Central memory CD8-positive, alpha-beta T cell (primary cell): ENCODE data around the gene LPCAT1.

Experiments
- ATAC-seq: fragments of 150-1000 bp; cut with Tn5 transposase; replicated peaks from 2 replicates; pipeline ENCODE4 v1.10.0; 2022; ENCODE audit warnings: mild to moderate bottlenecking, moderate FRiP score, moderate number of reproducible peaks; ENCODE audit not compliant: poor library complexity, severe bottlenecking; ENCODE audit errors: extremely low read depth
- DNase-seq, 2 donors: peaks; one replicate each; pipeline ENCODE4 v3.0.0; 2021; ENCODE audit warnings: low spot score in 2 of 2
- H3K27ac Mint-ChIP-seq: one replicate; pipeline ENCODE4 v1.8.0; 2022; ENCODE audit warnings: low read depth, mild to moderate bottlenecking, moderate library complexity, mixed read lengths
- H3K27me3 Mint-ChIP-seq: one replicate; pipeline ENCODE4 v1.8.0; 2022; ENCODE audit warnings: mixed read lengths
- H3K36me3 Mint-ChIP-seq: one replicate; pipeline ENCODE4 v1.8.0; 2022; ENCODE audit warnings: mild to moderate bottlenecking, moderate library complexity, mixed read lengths; ENCODE audit not compliant: insufficient read depth
- H3K4me1 Mint-ChIP-seq: one replicate; pipeline ENCODE4 v1.8.0; 2022; ENCODE audit warnings: mixed read lengths
- H3K4me3 Mint-ChIP-seq: one replicate; pipeline ENCODE4 v1.8.0; 2022; ENCODE audit warnings: mild to moderate bottlenecking, moderate library complexity, mixed read lengths
- H3K9me3 Mint-ChIP-seq: one replicate; pipeline ENCODE4 v1.8.0; 2022; ENCODE audit warnings: mixed read lengths

LPCAT1 gene

DNA sequence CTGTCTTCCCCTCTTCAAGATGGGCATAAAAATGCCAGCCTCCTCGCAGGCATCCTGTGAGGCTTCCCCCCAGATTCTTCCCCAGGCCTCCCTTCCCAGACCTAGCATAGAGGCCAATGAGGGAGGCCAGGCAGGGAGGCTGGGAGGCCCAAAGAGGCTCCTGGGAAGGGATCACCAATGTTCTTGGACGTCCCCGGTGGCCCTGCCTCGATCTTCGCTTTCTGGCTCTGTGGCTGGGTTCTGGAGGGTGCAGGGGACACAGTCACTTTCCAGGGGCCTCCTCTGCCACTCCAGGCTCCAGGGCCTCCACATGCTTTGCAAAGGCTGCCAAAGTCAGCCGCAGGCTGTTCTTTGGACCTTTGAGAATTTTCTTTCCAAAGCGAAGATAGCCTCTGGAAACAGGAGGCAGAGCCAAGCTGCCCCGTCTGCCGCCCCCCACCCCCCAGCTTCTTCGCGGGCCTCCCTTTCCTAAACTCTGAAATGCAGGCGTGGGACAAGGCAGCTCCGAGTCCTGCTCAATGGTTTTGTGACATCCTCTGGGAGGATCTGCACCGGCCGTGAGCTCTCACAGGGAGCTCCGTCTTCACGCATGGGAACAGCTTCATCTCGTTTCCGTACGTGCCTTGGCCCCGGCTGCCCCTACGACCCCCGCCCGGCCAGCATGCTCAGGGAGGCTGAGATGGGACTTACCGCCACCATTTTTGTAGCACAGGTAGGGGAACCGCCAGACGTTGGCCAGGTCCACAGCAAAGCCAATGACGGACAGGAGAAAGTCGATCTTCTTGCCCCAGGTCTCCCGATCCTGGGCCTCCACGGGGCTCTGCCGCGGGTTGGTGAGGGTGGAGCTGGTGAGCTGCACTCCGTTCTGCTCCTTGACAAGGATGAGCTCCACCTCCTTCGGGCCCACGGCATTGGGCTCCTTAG is 81.3 kb downstream of the LPCAT1 start:
- peaks cover 8% of the 10 kb centered on the region for H3K4me1 Mint-ChIP-seq
- H3K27me3 Mint-ChIP-seq = peaks cover 54% of the 10 kb centered on the region
- H3K4me3 Mint-ChIP-seq = no peak overlapping the region
- H3K36me3 Mint-ChIP-seq = peaks cover 3% of the 10 kb centered on the region
- H3K9me3 Mint-ChIP-seq = peaks cover 11% of the 10 kb centered on the region
- ATAC-seq (no peak), DNase-seq (no peak)
- H3K27ac Mint-ChIP-seq = no peak overlapping the region

DNA sequence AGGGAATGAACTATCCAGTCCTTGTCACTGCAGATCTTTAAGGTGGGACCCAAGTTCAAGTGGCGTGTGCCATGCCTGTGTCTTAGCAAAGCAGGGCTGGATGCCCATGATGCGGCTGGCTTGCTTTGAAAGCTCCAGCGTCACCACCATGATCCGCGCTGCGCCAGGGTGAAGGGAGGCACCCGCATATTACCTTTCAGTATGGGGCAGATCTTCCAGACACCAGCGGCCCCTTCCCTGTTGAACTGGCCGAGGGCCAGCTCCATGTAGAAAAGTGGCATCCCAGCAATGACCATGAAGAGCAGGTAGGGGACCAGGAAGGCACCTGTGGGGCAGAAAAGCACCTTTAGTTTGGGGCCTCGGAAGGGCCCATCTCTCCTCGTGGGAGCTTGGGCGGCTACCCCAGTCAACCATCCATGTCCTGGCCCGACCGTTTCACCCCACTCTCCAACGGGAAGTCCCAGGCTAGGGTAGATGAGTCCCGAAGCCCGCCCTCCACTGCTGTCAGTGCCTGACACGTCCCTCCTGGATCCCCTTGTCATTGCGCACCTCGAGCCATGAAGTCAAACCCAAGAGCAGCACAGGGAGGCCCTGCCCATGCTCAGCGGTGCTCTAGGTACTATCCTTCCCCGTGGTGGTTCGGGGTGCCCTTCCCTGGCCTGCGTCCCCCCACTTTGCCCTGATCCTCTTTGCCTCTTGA is 82.4 kb downstream of the LPCAT1 start:
- Mint-ChIP-seq H3K4me3 (no peak overlapping the region), H3K9me3 (peaks cover 11% of the 10 kb centered on the region), H3K27me3 (peaks cover 62% of the 10 kb centered on the region), H3K36me3 (peaks cover 3% of the 10 kb centered on the region), H3K4me1 (no peaks in the 10 kb centered on the region), H3K27ac (no peak overlapping the region)
- DNase-seq (no peak), ATAC-seq (no peak)

DNA sequence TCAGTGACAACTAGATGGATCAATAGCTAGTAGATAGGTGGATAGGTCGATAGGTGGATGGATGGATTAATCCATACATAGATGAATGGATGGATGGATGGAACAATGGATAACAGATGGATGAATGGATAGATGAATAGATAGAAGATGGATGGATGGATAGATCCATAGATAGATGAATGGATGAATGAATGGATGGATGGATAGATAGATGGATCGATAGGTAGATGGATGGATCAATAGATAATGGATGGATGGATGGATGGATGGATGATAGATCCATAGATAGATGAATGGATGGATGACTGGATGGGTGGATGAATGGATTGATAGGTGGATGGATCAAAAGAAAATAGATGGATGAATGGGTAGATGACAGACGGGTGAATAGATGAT is 83.7 kb downstream of the LPCAT1 start:
- Mint-ChIP-seq H3K27me3 (peaks cover 62% of the 10 kb centered on the region), H3K4me1 (no peaks in the 10 kb centered on the region), H3K4me3 (no peak overlapping the region), H3K27ac (no peak overlapping the region), H3K36me3 (peaks cover 3% of the 10 kb centered on the region), H3K9me3 (peaks cover 11% of the 10 kb centered on the region)
- ATAC-seq (no peak), DNase-seq (no peak)

DNA sequence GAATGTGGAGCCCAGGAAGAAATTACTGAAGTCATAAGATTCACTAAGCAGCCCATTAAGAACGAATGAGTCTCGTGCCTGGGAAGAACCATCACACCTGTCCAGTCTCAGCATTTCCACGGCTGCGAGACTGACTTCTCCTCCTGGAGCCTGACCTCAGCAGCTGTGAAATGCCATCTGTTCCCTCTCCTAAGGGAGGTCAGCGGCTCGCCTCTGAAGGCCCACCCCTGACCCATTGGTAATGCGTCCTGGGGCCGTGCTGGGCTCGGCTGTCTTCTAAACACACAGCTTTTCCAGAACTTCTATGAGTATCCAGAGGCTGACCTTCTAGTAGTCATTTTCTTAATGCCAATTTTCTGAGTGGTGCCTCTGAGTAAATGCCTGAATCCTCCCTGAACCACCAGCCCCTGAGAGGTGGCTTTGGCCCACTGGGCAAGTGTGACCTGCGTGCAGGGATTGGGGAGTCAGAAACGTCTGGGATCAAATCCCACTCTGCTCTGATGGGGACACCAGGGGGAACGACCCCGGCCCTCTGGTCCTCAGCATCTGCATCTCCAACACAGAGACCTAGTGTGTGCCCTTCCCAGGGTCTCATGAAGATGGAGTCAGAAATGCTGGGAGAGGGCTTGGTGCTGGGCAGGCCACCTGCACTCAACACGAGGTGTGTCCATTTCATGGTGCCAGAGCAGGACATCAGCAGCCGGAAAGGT is 84.2 kb downstream of the LPCAT1 start:
- H3K9me3 Mint-ChIP-seq = peaks cover 11% of the 10 kb centered on the region
- peaks cover 3% of the 10 kb centered on the region for H3K36me3 Mint-ChIP-seq
- H3K27me3 Mint-ChIP-seq = peaks cover 60% of the 10 kb centered on the region
- no peak overlapping the region for H3K4me3 Mint-ChIP-seq
- ATAC-seq (no peak), DNase-seq (no peak)
- H3K4me1 Mint-ChIP-seq = no peaks in the 10 kb centered on the region
- H3K27ac Mint-ChIP-seq = no peak overlapping the region

DNA sequence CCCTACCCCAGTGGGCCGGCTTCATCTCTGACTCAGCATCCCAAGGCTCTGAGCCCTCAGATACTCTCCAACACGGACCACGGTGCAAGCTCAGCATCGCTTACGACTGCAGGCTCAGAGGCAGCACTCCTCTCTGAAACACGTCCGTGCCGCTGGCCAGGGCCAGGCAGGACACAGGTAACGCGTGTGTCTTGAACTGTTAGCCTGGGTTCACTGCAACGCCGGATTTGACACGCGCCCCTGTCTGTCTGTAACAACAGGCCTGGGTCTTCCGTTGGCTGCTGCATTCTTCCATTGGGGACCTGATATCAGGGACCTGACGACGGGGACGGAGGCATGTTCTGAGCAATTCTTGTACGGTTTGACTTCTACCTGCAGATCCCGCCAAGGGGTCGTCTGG is 84.9 kb downstream of the LPCAT1 start:
- Mint-ChIP-seq H3K4me3 (no peak overlapping the region), H3K27me3 (peaks cover 53% of the 10 kb centered on the region), H3K9me3 (peaks cover 11% of the 10 kb centered on the region), H3K4me1 (no peaks in the 10 kb centered on the region), H3K36me3 (peaks cover under 1% of the 10 kb centered on the region), H3K27ac (no peak overlapping the region)
- no peak for DNase-seq
- ATAC-seq = no peak

DNA sequence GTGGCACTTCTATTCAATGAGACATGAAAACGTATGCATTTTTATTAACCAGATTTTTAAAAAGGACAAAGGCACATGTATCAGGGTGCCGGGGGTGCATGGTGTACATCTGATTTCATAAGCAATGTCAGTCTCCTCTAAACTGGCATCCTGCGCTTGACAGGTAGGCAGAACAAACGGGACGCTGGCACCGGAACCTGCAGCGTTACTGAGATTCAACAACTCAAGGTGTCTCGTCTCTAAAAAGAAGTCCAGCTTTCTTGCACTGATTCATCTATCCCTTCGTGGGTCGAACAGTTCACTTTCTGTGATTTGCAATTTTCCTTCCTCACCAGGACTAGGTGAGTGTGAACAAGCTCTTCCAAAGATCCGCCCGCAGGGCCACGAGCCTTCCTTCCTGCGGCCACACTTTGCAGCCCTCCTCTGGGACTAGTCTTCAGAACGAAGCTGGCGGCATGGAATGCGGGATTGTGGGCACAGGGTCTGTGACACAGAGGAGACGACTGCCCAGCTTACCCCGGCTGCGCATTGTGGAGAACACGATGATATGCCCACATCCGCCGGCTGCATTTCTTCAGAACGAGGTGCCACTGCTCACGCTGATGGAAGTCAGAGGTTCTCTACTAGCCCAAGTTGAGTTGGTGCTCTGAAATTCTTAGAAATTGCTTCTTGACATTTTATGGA is 85.7 kb downstream of the LPCAT1 start:
- H3K9me3 Mint-ChIP-seq = peaks cover 11% of the 10 kb centered on the region
- no peaks in the 10 kb centered on the region for H3K36me3 Mint-ChIP-seq
- no peak for DNase-seq
- ATAC-seq = no peak
- H3K27me3 Mint-ChIP-seq = peaks cover 45% of the 10 kb centered on the region
- H3K4me1 Mint-ChIP-seq = no peaks in the 10 kb centered on the region
- no peak overlapping the region for H3K27ac Mint-ChIP-seq
- no peak overlapping the region for H3K4me3 Mint-ChIP-seq

DNA sequence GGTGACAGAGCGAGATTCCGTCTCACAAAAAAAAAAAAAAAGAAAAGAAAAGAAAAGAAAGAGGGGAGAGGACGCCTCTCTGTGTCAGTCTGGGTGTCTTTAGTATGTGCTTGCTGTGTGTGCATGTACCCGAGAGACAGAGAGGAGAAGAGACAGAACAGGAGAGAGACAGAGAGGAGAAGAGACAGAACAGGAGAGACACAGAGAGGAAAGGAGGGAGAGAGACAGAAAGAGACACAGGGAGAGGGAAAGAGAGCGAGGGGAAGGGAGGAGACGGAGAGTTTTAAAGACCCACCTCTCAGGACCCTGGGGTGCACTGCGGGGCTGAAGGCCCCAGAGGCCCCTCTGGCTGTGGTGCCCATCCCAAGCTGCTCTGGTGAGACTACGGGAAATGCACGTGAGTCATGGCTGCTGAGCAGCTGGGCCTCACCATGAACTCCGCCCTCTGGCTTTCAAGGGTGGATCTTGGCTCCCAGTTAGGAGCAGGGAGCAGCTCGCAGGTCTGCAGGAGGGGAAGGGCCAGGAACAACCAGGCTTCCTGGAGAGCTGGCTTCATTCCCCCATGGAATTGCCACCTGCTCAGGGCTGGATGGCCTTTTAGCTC is 86.4 kb downstream of the LPCAT1 start:
- H3K27ac Mint-ChIP-seq = no peak overlapping the region
- no peaks in the 10 kb centered on the region for H3K4me1 Mint-ChIP-seq
- H3K9me3 Mint-ChIP-seq = peaks cover 11% of the 10 kb centered on the region
- H3K4me3 Mint-ChIP-seq = no peak overlapping the region
- H3K36me3 Mint-ChIP-seq = no peaks in the 10 kb centered on the region
- peaks cover 38% of the 10 kb centered on the region for H3K27me3 Mint-ChIP-seq
- DNase-seq = no peak
- ATAC-seq = no peak

DNA sequence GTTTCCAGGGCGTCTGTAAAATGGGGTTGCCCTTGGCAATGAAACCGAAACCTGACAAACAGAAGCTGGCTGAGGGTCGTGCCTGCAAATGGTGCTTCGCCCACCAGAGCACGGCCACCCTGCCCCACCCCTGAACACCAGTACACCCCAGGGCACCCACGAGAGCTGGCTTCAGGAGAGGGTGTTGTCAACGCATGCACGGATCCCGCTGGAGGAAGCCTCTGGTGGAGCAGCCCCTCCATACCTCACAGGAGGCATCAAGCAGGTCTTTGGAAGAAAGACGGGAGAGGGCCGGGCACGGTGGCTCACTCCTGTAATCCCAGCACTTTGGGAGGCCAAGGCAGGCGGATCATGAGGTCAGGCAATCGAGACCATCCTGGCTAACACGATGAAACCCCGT is 87.1 kb downstream of the LPCAT1 start:
- peaks cover 32% of the 10 kb centered on the region for H3K27me3 Mint-ChIP-seq
- ATAC-seq (no peak), DNase-seq (no peak)
- no peaks in the 10 kb centered on the region for H3K4me1 Mint-ChIP-seq
- H3K9me3 Mint-ChIP-seq = peaks cover 11% of the 10 kb centered on the region
- H3K36me3 Mint-ChIP-seq = no peaks in the 10 kb centered on the region
- H3K27ac Mint-ChIP-seq = no peak overlapping the region
- no peak overlapping the region for H3K4me3 Mint-ChIP-seq

DNA sequence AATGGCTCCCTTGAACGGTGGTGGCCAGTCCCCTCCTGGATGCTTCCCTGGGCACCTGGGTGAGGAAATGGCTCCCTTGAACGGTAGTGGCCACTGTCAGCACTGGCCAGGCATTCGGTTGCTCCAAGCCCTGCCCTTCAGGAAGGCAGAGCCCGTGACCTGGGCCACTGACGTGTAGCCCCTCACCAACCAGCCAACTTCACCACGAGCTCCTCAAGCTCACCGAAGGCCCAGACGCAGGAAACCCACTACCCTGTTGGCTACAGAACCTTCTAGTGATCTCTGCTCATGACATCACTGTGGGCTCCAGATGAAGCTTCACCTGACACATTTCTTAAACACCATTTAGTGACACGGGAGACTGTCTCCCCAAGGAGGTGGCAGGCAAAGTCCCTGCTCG is 87.7 kb downstream of the LPCAT1 start:
- no peaks in the 10 kb centered on the region for H3K4me1 Mint-ChIP-seq
- ATAC-seq = no peak
- H3K27ac Mint-ChIP-seq = no peak overlapping the region
- H3K9me3 Mint-ChIP-seq = peaks cover 11% of the 10 kb centered on the region
- peaks cover 25% of the 10 kb centered on the region for H3K27me3 Mint-ChIP-seq
- no peaks in the 10 kb centered on the region for H3K36me3 Mint-ChIP-seq
- no peak overlapping the region for H3K4me3 Mint-ChIP-seq
- no peak for DNase-seq

DNA sequence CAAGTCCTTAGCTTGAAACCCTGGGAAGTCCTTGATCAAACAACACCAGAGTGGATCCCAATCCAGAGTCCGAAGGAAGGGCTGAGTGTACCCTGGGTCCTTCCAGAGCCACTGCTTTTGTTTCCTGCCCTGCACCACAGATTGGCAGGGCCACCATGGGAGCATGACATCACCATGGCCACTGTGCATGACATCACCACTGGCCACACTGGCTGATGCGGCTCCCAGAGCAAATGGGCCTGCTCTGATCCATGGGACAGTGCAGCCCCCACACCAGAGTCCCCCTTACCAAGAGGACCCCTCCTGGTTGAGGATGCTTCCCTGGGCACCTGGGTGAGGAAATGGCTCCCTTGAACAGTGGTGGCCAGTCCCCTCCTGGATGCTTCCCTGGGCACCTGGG is 88.4 kb downstream of the LPCAT1 start:
- no peak overlapping the region for H3K4me3 Mint-ChIP-seq
- H3K4me1 Mint-ChIP-seq = no peaks in the 10 kb centered on the region
- no peak overlapping the region for H3K27ac Mint-ChIP-seq
- peaks cover 18% of the 10 kb centered on the region for H3K27me3 Mint-ChIP-seq
- peaks cover 6% of the 10 kb centered on the region for H3K9me3 Mint-ChIP-seq
- H3K36me3 Mint-ChIP-seq = no peaks in the 10 kb centered on the region
- no peak for ATAC-seq
- DNase-seq = no peak

DNA sequence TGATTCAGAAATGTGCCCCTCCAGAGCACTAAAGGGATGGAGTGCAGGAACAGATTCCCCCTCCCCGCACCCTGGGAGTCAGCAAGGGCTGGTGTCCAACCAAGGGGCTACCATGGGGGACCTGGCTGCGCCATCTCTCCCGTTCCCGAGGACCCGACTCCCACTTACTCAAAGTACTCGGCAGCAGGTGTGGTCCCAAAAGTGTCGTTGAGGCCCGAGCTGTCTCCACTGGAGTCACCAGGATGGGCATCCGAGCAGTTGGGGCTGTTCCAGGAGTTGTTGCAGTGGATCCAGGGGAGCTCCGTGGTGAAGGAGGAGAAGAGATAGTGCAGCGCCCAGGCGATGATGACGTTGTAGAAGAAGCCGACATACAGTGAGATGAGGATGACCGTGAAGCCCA is 91.5 kb downstream of the LPCAT1 start:
- H3K27ac Mint-ChIP-seq = no peak overlapping the region
- H3K27me3 Mint-ChIP-seq = peaks cover 6% of the 10 kb centered on the region
- H3K36me3 Mint-ChIP-seq = peaks cover 2% of the 10 kb centered on the region
- no peaks in the 10 kb centered on the region for H3K4me1 Mint-ChIP-seq
- ATAC-seq (no peak), DNase-seq (no peak)
- no peak overlapping the region for H3K4me3 Mint-ChIP-seq
- H3K9me3 Mint-ChIP-seq = peaks cover 22% of the 10 kb centered on the region

DNA sequence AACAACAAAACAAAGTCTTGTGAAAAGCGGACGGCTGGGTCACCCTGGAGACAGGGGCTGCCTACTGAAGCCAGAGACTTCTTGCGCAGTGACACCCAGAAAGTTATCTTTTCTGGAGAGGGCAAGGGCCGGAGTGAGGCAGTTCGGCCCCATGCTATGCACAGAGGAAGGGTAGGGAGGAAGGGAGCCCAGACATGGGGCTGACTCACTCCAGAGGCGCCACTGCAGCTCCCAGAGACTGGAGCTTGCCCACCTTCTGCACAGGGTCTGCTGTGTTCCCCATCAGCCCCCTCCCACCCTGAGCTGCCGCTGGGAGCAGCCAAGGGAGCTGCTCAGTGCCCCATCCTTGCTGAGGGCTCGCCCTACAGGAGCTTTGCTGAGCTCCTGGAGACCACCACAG is 91.9 kb downstream of the LPCAT1 start:
- Mint-ChIP-seq H3K4me1 (no peaks in the 10 kb centered on the region), H3K36me3 (peaks cover 2% of the 10 kb centered on the region), H3K4me3 (no peak overlapping the region), H3K9me3 (peaks cover 23% of the 10 kb centered on the region), H3K27ac (no peak overlapping the region), H3K27me3 (peaks cover 2% of the 10 kb centered on the region)
- ATAC-seq = no peak
- DNase-seq = no peak
